Urinary bladder (tissue), 4 donors: Measurements from ENCODE around the gene NDUFA7. TPM values are rescaled to one million over a fixed set of nuclear protein-coding genes. Genes with fewer than 3 reads are reported as not detected.

Source experiments
- DNase-seq: peaks from one replicate; pipeline ENCODE4 v3.0.0-alpha.2; 2015; ENCODE audit errors: extremely low spot score
- H3K27ac ChIP-seq: one replicate; pipeline ENCODE4 v1.5.1; 2013; ENCODE audit warnings: low read depth, mild to moderate bottlenecking, moderate library complexity
- H3K36me3 ChIP-seq: one replicate; pipeline ENCODE4 v1.6.1; 2013; ENCODE audit warnings: mild to moderate bottlenecking, moderate library complexity; ENCODE audit not compliant: insufficient read depth
- H3K4me1 ChIP-seq: one replicate; pipeline ENCODE4 v1.6.1; 2013; ENCODE audit warnings: mild to moderate bottlenecking, moderate library complexity; ENCODE audit not compliant: insufficient read depth
- H3K4me3 ChIP-seq: one replicate; pipeline ENCODE4 v1.5.1; 2013; ENCODE audit warnings: low read depth, low read length
- WGBS: extraction: QIAGEN DNeasy Blood & Tissue Kit; methylation state at CpG from one replicate; pipeline ENCODE4 v1.1.7; 2013; 5-methylcytosine and 5-hydroxymethylcytosine counted together
- polyA plus RNA-seq: library from polyadenylated mRNA; stranded (reverse); fragments of 200-250 nt; gene quantifications from one replicate; pipeline ENCODE4 v1.2.3, GENCODE V29; 2013
- total RNA-seq: library from RNA; depleted of rRNA; stranded (reverse); fragments of >200 nt; gene quantifications from one replicate; pipeline ENCODE4 v1.2.3, GENCODE V29; 2014
- donor health status: healthy with polysubstance abuse.
- donor health status: healthy.

The NDUFA7 gene
- total RNA-seq, result 11.6 TPM
- 93.1 TPM for polyA plus RNA-seq

DNA sequence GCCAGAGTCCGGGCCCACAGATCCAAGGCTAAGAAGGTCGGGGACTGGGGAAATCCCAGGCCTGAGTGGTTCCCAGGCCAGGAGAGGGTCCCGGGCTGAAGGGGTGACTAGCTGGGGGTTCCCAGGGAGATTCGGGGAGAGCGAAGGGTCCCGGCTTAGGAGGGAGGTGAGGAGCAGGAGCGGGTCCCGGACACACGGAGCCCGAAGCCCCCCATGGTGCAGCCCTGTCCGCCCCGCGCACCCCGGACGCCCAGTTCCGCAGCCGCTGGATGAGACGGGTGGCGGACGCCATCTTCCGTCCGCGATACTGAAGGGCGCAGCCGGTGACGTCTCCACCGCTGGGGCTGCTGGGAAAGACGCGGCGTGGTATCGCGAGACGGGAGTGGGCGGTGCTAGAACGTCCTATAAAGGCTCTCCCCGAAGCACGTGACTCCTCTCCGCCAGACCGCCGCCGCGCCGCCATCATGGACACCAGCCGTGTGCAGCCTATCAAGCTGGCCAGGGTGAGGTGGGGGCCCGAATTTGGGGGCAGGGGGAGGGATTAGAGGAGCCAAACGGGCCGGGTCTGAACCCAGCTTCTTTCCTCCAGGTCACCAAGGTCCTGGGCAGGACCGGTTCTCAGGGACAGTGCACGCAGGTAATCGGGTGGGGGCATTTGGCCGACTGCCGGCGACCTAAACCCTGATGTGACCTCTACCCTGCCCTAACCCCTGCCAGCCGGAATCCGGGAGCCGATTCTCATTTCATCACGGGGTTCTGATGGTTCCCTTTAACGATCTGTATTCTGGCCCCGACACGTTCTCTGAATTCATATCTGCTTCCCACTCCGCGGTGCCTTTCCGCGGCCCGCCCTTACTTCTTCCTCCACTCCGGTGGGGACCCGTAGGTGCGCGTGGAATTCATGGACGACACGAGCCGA lies at the start of gene NDUFA7, which contains the start of gene RPS28:
TSS of gene NDUFA7 (minus strand) at position 309 of the 919 bp plus-strand sequence. CDS start at position 292, 17 bp downstream.
TSS of gene RPS28 (plus strand) at position 430 of the 919 bp plus-strand sequence. CDS start at position 465, 35 bp downstream.
- H3K36me3 ChIP-seq, result no peaks in the 10 kb centered on the region
- no peaks in the 10 kb centered on the region for H3K4me1 ChIP-seq
- peak within 1 kb of the TSS; percentile 88 for H3K27ac ChIP-seq
- H3K4me3 ChIP-seq, result peak within 1 kb of the TSS; percentile 78
- WGBS, result under 1% methylated on average over 72 of the region's 72 CpGs
- peak; percentile 91 for DNase-seq

DNA sequence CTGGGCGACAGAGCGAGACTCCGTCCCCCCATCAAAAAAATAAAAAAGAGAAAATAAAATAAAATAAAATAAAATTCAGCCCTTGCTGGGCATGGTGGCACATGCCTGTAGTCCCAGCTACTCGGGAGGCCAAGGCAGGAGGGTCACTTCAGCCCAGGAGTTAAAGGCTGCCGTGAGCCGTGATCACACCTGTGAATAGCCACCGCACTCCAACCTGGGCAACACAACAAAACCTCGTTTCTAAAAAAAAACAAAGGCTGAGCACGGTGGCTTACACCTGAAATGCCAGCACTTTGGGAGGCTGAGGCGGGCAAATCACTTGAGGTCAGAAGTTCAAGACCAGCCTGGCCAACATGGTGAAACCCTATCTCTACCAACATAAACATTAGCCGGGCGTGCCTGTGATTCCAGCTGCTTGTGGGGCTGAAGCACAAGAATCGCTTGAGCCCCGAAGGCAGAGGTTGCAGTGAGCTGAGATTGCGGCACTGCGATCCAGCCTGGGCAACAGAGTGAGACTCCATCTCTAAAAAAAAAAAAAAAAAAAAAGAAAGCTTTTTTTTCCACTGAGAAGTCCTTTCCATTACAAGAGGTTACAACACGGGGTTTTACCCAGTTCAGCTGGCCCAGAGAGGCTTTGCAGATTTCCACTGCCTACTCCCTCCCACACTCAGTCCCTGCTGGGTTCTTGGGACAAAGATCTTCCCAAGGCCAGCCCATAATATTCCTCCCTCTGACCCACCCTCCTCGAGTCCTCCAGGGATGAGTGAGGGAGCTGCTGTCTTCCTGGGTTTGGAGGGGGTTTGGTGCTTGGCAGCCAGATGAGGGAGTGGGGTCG lies 49.2 kb upstream of the NDUFA7 start:
- 82% methylated on average over 19 of the region's 19 CpGs for WGBS
- Histone ChIP-seq H3K4me1 (peaks cover 2% of the 10 kb centered on the region), H3K4me3 (no peak overlapping the region), H3K36me3 (peaks cover 3% of the 10 kb centered on the region), H3K27ac (no peak overlapping the region)
- no peak for DNase-seq

- peak; percentile 77 for DNase-seq
- Histone ChIP-seq H3K4me3 (no peak overlapping the region), H3K27ac (no peak overlapping the region), H3K36me3 (no peaks in the 10 kb centered on the region), H3K4me1 (peaks cover 2% of the 10 kb centered on the region)
- 18% methylated on average over 23 of the region's 23 CpGs for WGBS
Observed at GRCh38 chr19:8367327-8368001, 46.3 kb upstream of the NDUFA7 start.

DNA sequence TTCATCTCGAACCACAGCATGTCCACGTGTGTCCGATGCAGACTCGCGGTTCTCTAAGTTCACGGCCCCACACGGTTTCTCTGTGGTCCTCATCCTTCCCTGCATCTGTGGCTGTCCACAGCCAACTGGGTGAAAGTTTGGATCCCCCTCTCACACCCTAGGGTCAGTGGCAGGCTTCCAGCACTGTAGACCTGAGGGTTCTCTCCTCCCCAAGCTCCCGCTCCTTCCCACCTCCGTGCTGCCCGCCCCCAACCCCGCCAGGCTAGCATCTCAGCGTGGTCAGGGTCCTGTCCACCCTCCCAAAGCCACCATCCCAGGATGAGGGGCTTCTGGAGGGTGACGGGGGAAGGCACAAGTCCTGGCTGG lies 45.8 kb upstream of the NDUFA7 start:
- no peak for DNase-seq
- H3K4me3 ChIP-seq, result no peak overlapping the region
- 42% methylated on average over 13 of the region's 13 CpGs for WGBS
- no peaks in the 10 kb centered on the region for H3K36me3 ChIP-seq
- no peak overlapping the region for H3K27ac ChIP-seq
- H3K4me1 ChIP-seq, result peaks cover 4% of the 10 kb centered on the region

DNA sequence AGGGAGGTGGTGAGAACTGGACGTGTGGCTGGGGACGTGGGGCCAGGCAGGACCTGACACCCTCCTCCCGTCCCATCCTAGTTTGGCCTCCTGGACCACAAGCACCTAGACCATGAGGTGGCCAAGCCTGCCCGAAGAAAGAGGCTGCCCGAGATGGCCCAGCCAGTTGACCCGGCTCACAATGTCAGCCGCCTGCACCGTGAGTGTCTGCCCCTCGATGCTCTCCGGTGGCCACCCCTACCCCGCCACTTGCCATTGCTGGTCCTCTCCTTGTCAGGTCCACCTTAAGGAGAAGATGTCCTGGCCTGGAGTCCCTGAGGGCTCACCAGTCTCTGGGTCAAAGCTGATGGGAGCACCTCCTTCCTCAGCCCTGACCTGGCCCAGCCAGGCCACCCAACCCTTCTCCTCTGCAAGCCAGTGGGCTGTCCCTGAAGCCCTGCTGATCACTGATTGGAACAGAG lies 45.0 kb upstream of the NDUFA7 start:
- no peak overlapping the region for H3K4me3 ChIP-seq
- H3K36me3 ChIP-seq, result no peaks in the 10 kb centered on the region
- 93% methylated on average over 11 of the region's 11 CpGs for WGBS
- DNase-seq, result no peak
- H3K27ac ChIP-seq, result no peak overlapping the region
- peaks cover 4% of the 10 kb centered on the region for H3K4me1 ChIP-seq

DNA sequence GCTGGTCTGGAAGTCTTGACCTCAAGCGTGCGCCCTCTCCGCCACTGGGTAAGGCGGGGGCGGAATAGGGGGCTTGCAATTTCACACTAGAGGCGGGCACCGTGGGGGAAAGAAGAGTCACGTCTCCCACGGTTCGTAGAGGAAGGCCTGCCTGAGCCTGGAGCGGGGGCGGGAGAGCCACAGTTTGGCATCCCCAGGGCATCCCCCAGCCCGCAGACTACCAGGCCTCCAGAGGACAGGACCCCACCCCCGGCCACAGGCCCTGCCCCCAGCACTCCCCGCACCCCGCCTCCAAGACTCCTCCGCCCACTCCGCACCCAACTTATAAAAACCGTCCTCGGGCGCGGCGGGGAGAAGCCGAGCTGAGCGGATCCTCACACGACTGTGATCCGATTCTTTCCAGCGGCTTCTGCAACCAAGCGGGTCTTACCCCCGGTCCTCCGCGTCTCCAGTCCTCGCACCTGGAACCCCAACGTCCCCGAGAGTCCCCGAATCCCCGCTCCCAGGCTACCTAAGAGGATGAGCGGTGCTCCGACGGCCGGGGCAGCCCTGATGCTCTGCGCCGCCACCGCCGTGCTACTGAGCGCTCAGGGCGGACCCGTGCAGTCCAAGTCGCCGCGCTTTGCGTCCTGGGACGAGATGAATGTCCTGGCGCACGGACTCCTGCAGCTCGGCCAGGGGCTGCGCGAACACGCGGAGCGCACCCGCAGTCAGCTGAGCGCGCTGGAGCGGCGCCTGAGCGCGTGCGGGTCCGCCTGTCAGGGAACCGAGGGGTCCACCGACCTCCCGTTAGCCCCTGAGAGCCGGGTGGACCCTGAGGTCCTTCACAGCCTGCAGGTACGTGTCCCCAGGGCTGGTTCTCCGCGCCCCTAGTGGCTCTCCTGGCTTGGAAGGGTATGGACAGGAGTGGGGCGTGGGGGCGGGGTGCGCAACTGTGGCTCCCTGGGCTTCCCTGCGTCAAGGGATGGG lies 42.9 kb upstream of the NDUFA7 start, which contains the start of gene ANGPTL4:
TSS of gene ANGPTL4 (plus strand) at position 353 of the 969 bp plus-strand sequence. CDS start at position 520, 167 bp downstream.
- Histone ChIP-seq H3K4me3 (peak within 1 kb of the TSS; percentile 44), H3K27ac (peak within 1 kb of the TSS; percentile 39), H3K4me1 (peaks cover 4% of the 10 kb centered on the region), H3K36me3 (no peaks in the 10 kb centered on the region)
- WGBS, result 1% methylated on average over 81 of the region's 81 CpGs
- DNase-seq, result no peak

GRCh38 chr19:8361921-8362793 lies 41.0 kb upstream of the NDUFA7 start:
- DNase-seq, result peak; percentile 78
- H3K4me1 ChIP-seq, result peaks cover 4% of the 10 kb centered on the region

GRCh38 chr19:8360196-8360595 lies 39.0 kb upstream of the NDUFA7 start:
- H3K4me3 ChIP-seq, result no peak overlapping the region
- no peaks in the 10 kb centered on the region for H3K36me3 ChIP-seq
- DNase-seq, result no peak
- WGBS, result 89% methylated on average over 8 of the region's 8 CpGs
- no peak overlapping the region for H3K27ac ChIP-seq
- H3K4me1 ChIP-seq, result peaks cover 2% of the 10 kb centered on the region

More at GRCh38 chr19:8361921-8362793, 41.0 kb upstream of the NDUFA7 start:
- Histone ChIP-seq H3K4me3 (no peak overlapping the region), H3K27ac (peak overlapping the region; percentile 66), H3K36me3 (no peaks in the 10 kb centered on the region)
- 46% methylated on average over 12 of the region's 12 CpGs for WGBS

- Histone ChIP-seq H3K4me3 (no peak overlapping the region), H3K27ac (no peak overlapping the region), H3K36me3 (no peaks in the 10 kb centered on the region), H3K4me1 (peaks cover 2% of the 10 kb centered on the region)
- WGBS, result 89% methylated on average over 6 of the region's 6 CpGs
- DNase-seq, result no peak
Observed at GRCh38 chr19:8358948-8359347, 37.8 kb upstream of the NDUFA7 start.

DNA sequence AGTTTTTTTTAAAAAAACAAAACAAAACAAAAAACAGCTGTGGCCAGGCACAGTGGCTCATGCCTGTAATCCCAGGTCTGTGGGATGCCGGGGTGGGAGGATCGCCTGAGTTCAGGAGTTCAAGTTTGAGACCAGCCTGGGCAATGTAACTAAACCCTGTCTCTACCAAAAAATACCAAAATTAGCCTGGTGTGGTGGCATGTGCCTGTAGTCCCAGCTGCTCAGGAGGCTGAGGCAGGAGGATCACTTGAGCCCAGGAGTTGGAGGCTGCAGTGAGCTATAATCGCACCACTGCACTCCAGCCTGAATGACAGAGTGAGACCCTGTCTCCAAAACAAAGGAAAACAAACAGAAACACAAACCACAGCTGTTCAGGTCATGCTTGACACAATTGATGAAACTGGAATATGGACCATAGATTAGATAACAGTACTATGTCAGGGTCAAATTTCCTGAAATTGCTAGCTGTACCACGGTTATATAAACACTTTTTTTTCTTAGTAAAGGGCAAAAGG lies 35.9 kb upstream of the NDUFA7 start:
- H3K4me3 ChIP-seq, result no peak overlapping the region
- no peaks in the 10 kb centered on the region for H3K36me3 ChIP-seq
- no peak overlapping the region for H3K27ac ChIP-seq
- 61% methylated on average over 4 of the region's 4 CpGs for WGBS
- H3K4me1 ChIP-seq, result no peaks in the 10 kb centered on the region
- DNase-seq, result no peak

DNA sequence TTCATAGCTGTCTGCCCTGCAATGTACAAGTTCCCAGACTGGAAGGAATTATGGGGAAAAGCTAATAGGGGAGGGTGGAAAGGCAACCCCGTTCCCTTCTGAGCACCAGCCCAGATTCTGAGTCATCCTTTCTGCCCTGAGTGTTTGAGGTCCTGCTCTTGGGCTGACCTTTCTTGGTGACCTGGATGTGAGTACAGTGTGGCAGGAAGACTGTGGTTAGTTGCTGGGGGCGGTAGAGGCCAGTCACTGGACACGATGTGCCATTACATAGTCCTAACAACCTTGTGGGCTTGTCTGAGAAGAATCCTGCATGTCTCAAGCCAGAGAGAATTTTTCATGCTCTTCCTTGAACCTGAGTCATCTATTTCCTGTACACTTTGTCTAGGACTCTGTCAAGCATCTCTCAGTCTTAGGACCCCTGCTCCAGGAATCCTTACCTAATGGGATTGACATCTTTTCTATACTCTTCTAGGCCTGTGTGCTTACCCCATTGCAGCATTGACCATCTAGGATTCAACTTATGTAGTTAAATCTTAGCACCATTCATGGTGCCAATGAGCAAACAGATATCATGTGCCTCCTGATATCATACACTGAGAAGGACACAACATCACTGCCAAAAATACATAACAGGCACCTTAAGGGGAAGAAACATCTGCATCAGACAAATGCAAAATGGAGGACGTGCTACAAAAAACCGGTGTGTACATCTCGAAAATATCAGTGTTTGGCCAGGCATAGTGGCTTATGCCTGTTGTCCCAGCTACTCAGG lies 34.6 kb upstream of the NDUFA7 start:
- no peak for DNase-seq
- 74% methylated on average over 6 of the region's 6 CpGs for WGBS
- H3K27ac ChIP-seq, result no peak overlapping the region
- H3K4me1 ChIP-seq, result no peaks in the 10 kb centered on the region
- no peaks in the 10 kb centered on the region for H3K36me3 ChIP-seq
- no peak overlapping the region for H3K4me3 ChIP-seq
